Measurements from ENCODE around the gene CYTL1. TPM values are rescaled to one million over a fixed set of nuclear protein-coding genes. Genes with fewer than 3 reads are reported as not detected.

Gene CYTL1
- total RNA-seq, 4 donors from 2014 or later = 0.51 to 15.9 (median 9.8) TPM

DNA sequence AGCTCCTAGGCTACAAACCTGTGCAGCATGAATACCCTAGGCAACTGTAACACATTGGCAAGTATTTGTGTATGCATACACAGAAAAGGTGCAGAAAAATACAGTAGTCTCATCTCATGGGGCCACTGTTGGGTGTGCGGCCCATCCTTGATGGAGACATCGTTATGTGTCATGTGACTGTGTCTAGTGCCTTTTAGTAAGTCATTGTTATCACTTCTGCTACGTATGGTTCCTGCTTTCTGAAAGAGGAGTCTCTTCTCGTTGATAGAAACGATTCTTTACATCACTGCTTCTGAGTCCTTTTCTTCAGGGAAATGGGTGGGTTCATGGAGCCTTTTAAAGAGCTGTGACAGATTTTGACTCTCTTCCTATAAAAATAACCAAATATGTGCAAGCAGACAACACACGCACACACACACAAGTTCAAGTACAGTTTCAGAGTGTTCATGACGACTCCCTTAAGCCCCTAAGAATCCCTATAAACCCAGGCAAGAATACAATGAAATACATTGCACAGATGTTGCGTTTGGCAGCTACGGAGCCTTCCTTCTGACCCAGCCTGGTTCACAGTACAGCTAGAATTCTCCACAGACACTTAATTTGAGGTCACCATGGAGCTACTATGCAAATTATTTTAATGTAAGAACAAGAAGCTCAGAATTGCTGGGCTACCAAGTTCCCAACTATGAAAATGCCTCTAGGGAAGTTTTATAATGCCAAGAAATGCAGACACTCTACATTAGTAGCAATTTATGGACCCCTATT is 21.8 kb upstream of the CYTL1 start:
- Histone ChIP-seq H3K4me1 (no peaks in the 10 kb centered on the region), H3K27ac (no peak overlapping the region), H3K27me3 (no peaks in the 10 kb centered on the region), H3K36me3 (no peaks in the 10 kb centered on the region), H3K9me3 (no peaks in the 10 kb centered on the region), H3K4me3 (no peak overlapping the region)
- DNase-seq = no peak
- intact Hi-C loops (cut with DNase I; ENCODE audit: low total_unique reads) = no loop called here
- TF ChIP-seq, protein P1, sequence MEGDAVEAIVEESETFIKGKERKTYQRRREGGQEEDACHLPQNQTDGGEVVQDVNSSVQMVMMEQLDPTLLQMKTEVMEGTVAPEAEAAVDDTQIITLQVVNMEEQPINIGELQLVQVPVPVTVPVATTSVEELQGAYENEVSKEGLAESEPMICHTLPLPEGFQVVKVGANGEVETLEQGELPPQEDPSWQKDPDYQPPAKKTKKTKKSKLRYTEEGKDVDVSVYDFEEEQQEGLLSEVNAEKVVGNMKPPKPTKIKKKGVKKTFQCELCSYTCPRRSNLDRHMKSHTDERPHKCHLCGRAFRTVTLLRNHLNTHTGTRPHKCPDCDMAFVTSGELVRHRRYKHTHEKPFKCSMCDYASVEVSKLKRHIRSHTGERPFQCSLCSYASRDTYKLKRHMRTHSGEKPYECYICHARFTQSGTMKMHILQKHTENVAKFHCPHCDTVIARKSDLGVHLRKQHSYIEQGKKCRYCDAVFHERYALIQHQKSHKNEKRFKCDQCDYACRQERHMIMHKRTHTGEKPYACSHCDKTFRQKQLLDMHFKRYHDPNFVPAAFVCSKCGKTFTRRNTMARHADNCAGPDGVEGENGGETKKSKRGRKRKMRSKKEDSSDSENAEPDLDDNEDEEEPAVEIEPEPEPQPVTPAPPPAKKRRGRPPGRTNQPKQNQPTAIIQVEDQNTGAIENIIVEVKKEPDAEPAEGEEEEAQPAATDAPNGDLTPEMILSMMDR (IDR thresholded peaks at IDR 0.05) = no peak
- TF ChIP-seq POLR2A (IDR thresholded peaks at IDR 0.05) = no peak

DNA sequence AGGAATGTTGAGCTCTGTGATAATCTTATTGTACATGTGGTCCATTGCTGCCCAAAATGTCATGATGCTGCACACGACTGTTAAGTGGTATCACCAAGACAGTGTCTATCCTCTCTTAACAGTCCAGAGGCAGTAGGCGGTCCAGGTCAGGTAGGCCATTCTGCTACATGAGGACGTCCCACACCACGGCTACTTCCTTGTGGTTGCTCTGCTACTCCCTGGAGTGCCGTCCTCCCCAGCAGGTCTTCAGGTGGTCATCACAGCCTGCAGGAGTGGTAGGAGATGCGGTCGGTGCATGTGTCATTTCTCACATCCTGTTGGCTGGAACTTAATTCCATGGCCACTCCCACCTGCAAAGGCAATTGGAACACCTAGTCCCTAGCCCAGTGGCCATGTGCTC is 20.5 kb upstream of the CYTL1 start:
- TF ChIP-seq POLR2A (IDR thresholded peaks at IDR 0.05) = no peak
- TF ChIP-seq, protein P1 (IDR thresholded peaks at IDR 0.05) = no peak
- H3K4me1 ChIP-seq = no peaks in the 10 kb centered on the region
- no peak overlapping the region for H3K4me3 ChIP-seq
- H3K27ac ChIP-seq = no peak overlapping the region
- H3K27me3 ChIP-seq = no peaks in the 10 kb centered on the region
- H3K9me3 ChIP-seq = no peaks in the 10 kb centered on the region
- no peak for DNase-seq
- no peaks in the 10 kb centered on the region for H3K36me3 ChIP-seq
- intact Hi-C loops (cut with DNase I; ENCODE audit: low total_unique reads) = no loop called here

- Histone ChIP-seq H3K36me3 (no peaks in the 10 kb centered on the region), H3K4me1 (no peaks in the 10 kb centered on the region), H3K4me3 (no peak overlapping the region), H3K9me3 (no peaks in the 10 kb centered on the region), H3K27me3 (no peaks in the 10 kb centered on the region), H3K27ac (no peak overlapping the region)
- TF ChIP-seq, protein P1 (IDR thresholded peaks at IDR 0.05) = no peak
- no peak for TF ChIP-seq POLR2A (IDR thresholded peaks at IDR 0.05)
- no peak for DNase-seq
- intact Hi-C loops (cut with DNase I; ENCODE audit: low total_unique reads) = no loop called here
These were observed 18.6 kb upstream of the CYTL1 start for GRCh38 chr4:5037553-5038551.

GRCh38 chr4:5036239-5036638 is 17.0 kb upstream of the CYTL1 start:
- Histone ChIP-seq H3K36me3 (no peaks in the 10 kb centered on the region), H3K27me3 (no peaks in the 10 kb centered on the region), H3K4me1 (no peaks in the 10 kb centered on the region), H3K9me3 (no peaks in the 10 kb centered on the region), H3K27ac (no peak overlapping the region), H3K4me3 (no peak overlapping the region)
- DNase-seq = no peak
- TF ChIP-seq POLR2A (IDR thresholded peaks at IDR 0.05) = no peak
- TF ChIP-seq, protein P1 (IDR thresholded peaks at IDR 0.05) = no peak
- intact Hi-C loops (cut with DNase I; ENCODE audit: low total_unique reads) = no loop called here

DNA sequence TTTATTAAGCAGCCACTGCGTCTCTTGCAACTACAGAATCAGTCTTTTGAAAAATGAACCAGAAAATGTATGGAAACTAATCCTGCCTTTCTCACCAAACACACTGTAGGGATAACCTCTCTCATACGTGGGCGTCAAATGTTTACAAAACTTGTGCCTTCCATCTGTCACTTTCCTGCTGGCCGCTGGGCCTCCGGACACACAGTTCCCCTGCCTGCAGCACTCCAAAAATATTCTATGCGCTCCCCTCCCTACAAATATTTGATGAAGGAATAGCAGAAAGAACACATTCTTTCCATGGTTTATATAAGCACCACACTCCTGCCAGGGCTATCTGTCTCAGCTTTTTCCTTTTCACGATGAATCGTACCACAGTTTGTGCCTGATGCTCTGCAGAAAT is 14.9 kb upstream of the CYTL1 start:
- TF ChIP-seq POLR2A (IDR thresholded peaks at IDR 0.05) = no peak
- TF ChIP-seq, protein P1 (IDR thresholded peaks at IDR 0.05) = no peak
- H3K9me3 ChIP-seq = no peaks in the 10 kb centered on the region
- no peak for DNase-seq
- no peaks in the 10 kb centered on the region for H3K36me3 ChIP-seq
- no peaks in the 10 kb centered on the region for H3K27me3 ChIP-seq
- intact Hi-C loops (cut with DNase I; ENCODE audit: low total_unique reads) = no loop called here
- peak overlapping the region in 1 of 2 donors; percentile 22 for H3K27ac ChIP-seq
- H3K4me1 ChIP-seq = no peaks in the 10 kb centered on the region
- H3K4me3 ChIP-seq = no peak overlapping the region

Measured in uterus (tissue), 4 donors.